Progenitor cell of endocrine pancreas (in vitro differentiated cells): ENCODE data around the gene PRG2. TPM values are rescaled to one million over a fixed set of nuclear protein-coding genes. Genes with fewer than 3 reads are reported as not detected.

Source experiments
- DNase-seq: peaks from one replicate; pipeline ENCODE4 v3.0.0; 2021; ENCODE audit warnings: low spot score; ENCODE audit not compliant: unreplicated experiment
- H3K27ac Mint-ChIP-seq: 2 replicates; pipeline ENCODE4 v1.8.0; 2021; ENCODE audit warnings: mild to moderate bottlenecking, moderate library complexity, mixed read lengths
- H3K27me3 Mint-ChIP-seq: 2 replicates; pipeline ENCODE4 v1.8.0; 2021; ENCODE audit warnings: mixed read lengths
- H3K36me3 Mint-ChIP-seq: 2 replicates; pipeline ENCODE4 v1.8.0; 2022; ENCODE audit warnings: mixed read lengths; ENCODE audit not compliant: insufficient read depth
- H3K4me1 Mint-ChIP-seq: 2 replicates; pipeline ENCODE4 v1.8.0; 2021; ENCODE audit warnings: low read depth, mixed read lengths
- H3K4me3 Mint-ChIP-seq: 2 replicates; pipeline ENCODE4 v1.8.0; 2021; ENCODE audit warnings: low read depth, mild to moderate bottlenecking, moderate library complexity, mixed read lengths
- H3K9me3 Mint-ChIP-seq: 2 replicates; pipeline ENCODE4 v1.8.0; 2021; ENCODE audit warnings: low read depth, mixed read lengths
- total RNA-seq: library from RNA; stranded (reverse); gene quantifications from 2 replicates; pipeline ENCODE4 v1.2.1, GENCODE V29; 2021
- TF ChIP-seq, protein P1 (sequence below): fragments of 200-600 bp; sonication (generic); IDR thresholded peaks from one replicate; pipeline ENCODE4 v1.5.0; 2021; ENCODE audit warnings: antibody characterized with exemption, mild to moderate bottlenecking; ENCODE audit not compliant: unreplicated experiment

PRG2 gene
- total RNA-seq, 1 donor from 2014 or later: not detected

DNA sequence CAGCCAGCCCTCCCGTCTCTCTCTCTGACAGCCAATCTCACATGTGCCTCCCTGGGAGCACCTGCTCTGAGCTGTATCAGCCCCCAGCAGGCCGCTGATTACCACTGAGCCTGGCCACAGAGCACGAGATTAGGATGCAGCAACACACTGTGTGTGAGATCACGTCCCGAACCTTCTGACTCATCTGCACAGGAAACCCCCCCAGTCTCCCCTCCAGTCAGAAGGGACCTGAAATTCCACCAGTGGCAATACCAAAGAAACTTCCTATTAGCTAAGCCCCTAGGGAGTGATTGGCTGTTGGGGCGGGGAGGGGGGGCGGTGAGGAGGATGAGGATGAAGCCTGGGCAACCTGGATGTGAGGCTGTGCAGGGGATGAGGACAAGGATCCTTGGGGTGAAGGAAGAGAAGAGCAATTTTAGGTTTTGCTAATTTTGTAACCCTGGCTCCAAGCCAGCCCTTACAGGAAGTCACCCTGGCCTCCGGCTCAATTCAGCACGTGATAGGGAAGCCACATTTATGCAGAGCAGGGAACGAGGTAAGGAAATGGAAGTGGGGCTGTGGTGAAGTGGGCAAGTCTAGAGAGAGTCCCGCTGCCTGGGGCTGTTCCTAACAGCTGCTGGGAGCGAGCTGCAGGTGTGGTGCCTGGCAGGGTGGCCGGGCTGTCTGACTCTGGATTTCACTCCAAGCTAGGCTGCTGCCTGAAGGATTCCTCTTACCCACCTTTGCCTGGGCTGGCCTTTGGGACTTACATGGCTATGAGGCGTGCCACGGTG, 34.5 kb upstream of the PRG2 start:
- Mint-ChIP-seq H3K27ac (no peak overlapping the region), H3K4me1 (peaks cover 8% of the 10 kb centered on the region), H3K36me3 (peaks cover 3% of the 10 kb centered on the region), H3K4me3 (no peak overlapping the region), H3K9me3 (no peaks in the 10 kb centered on the region), H3K27me3 (peaks cover 25% of the 10 kb centered on the region)
- TF ChIP-seq, protein P1, sequence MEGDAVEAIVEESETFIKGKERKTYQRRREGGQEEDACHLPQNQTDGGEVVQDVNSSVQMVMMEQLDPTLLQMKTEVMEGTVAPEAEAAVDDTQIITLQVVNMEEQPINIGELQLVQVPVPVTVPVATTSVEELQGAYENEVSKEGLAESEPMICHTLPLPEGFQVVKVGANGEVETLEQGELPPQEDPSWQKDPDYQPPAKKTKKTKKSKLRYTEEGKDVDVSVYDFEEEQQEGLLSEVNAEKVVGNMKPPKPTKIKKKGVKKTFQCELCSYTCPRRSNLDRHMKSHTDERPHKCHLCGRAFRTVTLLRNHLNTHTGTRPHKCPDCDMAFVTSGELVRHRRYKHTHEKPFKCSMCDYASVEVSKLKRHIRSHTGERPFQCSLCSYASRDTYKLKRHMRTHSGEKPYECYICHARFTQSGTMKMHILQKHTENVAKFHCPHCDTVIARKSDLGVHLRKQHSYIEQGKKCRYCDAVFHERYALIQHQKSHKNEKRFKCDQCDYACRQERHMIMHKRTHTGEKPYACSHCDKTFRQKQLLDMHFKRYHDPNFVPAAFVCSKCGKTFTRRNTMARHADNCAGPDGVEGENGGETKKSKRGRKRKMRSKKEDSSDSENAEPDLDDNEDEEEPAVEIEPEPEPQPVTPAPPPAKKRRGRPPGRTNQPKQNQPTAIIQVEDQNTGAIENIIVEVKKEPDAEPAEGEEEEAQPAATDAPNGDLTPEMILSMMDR: no peak
- no peak for DNase-seq

DNA sequence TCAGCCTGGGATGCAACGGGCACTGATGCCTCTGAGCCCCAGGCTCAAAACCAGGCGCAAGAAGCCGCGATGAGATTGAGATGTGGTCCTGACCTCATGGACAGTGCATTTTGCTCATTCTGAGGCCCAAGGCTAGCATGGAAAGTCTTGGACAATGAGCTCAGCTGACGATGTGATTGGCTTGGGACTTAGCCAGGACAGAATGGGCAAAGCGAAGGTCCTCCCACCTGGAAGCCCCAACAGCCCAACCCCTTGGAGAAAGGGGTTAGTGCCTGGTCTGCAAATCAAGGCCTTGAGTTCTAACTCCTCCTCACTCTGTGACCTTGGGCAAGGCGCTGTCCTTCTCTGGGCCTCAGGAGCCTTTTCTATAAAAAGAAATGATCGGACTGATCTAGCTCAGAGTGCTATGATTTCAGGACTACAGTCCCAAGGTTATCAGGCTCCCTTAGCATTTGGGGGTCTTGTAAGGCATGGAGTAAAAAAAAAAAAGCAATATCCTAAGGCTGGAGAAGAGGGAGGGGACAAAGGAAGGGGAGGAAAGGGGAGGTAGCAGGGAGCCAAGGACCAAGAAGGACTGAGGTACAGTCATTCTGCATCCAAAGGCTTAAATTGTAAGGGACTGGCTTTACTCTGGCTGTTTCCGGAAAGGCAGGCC, 33.8 kb upstream of the PRG2 start:
- Mint-ChIP-seq H3K4me1 (peaks cover 8% of the 10 kb centered on the region), H3K4me3 (no peak overlapping the region), H3K36me3 (peaks cover 3% of the 10 kb centered on the region), H3K27me3 (peaks cover 17% of the 10 kb centered on the region), H3K9me3 (no peaks in the 10 kb centered on the region), H3K27ac (no peak overlapping the region)
- TF ChIP-seq, protein P1: no peak
- DNase-seq: no peak

DNA sequence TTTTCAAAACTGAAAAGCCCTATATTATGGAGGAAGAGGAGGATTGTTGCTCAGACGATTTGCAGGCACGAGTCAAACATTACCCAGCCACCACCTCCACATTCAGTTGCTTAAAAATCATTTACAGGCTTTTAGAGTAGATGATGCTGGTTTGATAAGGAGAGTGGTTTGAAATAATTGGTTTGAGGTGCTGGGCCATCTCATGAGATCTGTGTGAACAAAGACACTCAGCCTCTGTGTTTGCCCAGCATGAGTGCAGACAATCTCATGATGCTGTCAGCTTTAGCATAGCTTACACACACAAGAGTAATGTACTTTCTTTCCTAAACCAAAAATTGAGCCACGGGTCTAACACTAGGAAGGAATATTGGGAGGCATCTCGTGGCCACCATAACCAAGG, 32.2 kb upstream of the PRG2 start:
- Mint-ChIP-seq H3K4me3 (no peak overlapping the region), H3K27me3 (peaks cover 4% of the 10 kb centered on the region), H3K27ac (no peak overlapping the region), H3K36me3 (peaks cover 7% of the 10 kb centered on the region), H3K9me3 (no peaks in the 10 kb centered on the region), H3K4me1 (peaks cover 8% of the 10 kb centered on the region)
- TF ChIP-seq, protein P1: no peak
- DNase-seq: no peak

DNA sequence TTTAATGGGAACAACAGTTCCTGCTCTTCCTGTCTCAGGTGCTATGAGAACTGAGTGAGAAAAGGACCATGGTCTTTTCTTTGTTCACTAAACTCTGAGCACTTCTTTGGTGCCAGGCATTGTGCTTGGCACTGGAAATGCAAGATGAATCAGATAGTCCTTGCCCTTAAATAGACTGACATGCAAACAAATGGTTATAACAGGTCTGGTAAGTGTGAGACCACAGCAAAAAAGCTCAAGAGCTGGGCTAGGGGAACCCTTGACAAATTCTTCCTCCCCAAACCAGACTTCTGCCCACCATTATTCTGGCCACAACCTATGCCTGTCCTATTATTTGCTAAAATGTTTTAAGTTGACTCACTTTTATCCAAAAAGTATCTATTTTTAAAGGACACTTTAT, 31.4 kb upstream of the PRG2 start:
- no peak for DNase-seq
- peaks cover 13% of the 10 kb centered on the region for H3K36me3 Mint-ChIP-seq
- no peaks in the 10 kb centered on the region for H3K27me3 Mint-ChIP-seq
- TF ChIP-seq, protein P1: no peak
- no peak overlapping the region for H3K4me3 Mint-ChIP-seq
- H3K27ac Mint-ChIP-seq: no peak overlapping the region
- peaks cover 6% of the 10 kb centered on the region for H3K4me1 Mint-ChIP-seq
- H3K9me3 Mint-ChIP-seq: no peaks in the 10 kb centered on the region

GRCh38 chr11:57421066-57421465, 30.6 kb upstream of the PRG2 start:
- Mint-ChIP-seq H3K27me3 (no peaks in the 10 kb centered on the region), H3K4me3 (no peak overlapping the region), H3K36me3 (peaks cover 13% of the 10 kb centered on the region), H3K9me3 (no peaks in the 10 kb centered on the region), H3K4me1 (no peaks in the 10 kb centered on the region), H3K27ac (no peak overlapping the region)
- TF ChIP-seq, protein P1: no peak
- no peak for DNase-seq
